T-cell (primary cell): ENCODE results near the gene NOC2L. TPM values are rescaled to one million over a fixed set of nuclear protein-coding genes. Genes with fewer than 3 reads are reported as not detected.
A peak's percentile ranks its signal among the peaks of the same experiment; 100 is the strongest.

Experiments used
- ATAC-seq, 4 experiments: fragments of 200-7000 bp in 3 of 4; fragments of 150-1000 bp in 1 of 4; cut with Tn5 transposase; replicated peaks in 1 of 4; 1 replicate in 3 of 4; 2 replicates in 1 of 4; pipeline ENCODE4 v1.10.0; 2021; ENCODE audit warnings: moderate library complexity in 3 of 4, mild to moderate bottlenecking in 2 of 4, moderate number of reproducible peaks in 1 of 4
- CTCF ChIA-PET, 2 donors: fragments of 300-600 bp; sonication (Branson Sonifier 250); formaldehyde crosslinking; loops; one replicate each; lab custom pipeline; 2022; ENCODE audit warnings: antibody characterized with exemption in 2 of 2; lab: Charles Lee
- POLR2A ChIA-PET, 2 donors: fragments of 300-600 bp; sonication (Branson Sonifier 250); formaldehyde crosslinking; loops; one replicate each; lab custom pipeline; 2022; ENCODE audit warnings: antibody characterized with exemption in 2 of 2; lab: Charles Lee
- DNase-seq, 35 experiments: peaks; one replicate each; pipeline versions ENCODE4 v3.0.0 to v3.0.0-alpha.2; 2013 to 2023
- H3K27ac ChIP-seq: one replicate; pipeline ENCODE4 v1.5.1; 2013; ENCODE audit warnings: low read length
- H3K27me3 ChIP-seq, 2 experiments: replicated peaks in 1 of 2; 1 replicate in 1 of 2; 2 replicates in 1 of 2; pipeline versions ENCODE4 v1.6.1 to v1.7.0; 2013; ENCODE audit warnings: low read length in 1 of 2, mixed read lengths in 1 of 2; ENCODE audit not compliant: control insufficient read depth in 2 of 2, insufficient read depth in 2 of 2; ENCODE audit errors: extremely low read depth in 1 of 2
- H3K36me3 ChIP-seq, 2 donors: 1 replicate in 1 of 2; 2 replicates in 1 of 2; pipeline versions ENCODE4 v1.6.1 to v1.7.0; 2013; ENCODE audit warnings: low read length in 1 of 2; ENCODE audit not compliant: control insufficient read depth in 2 of 2, insufficient read depth in 1 of 2; ENCODE audit errors: extremely low read depth in 1 of 2
- H3K4me1 ChIP-seq, 2 experiments: 1 replicate in 1 of 2; 2 replicates in 1 of 2; pipeline versions ENCODE4 v1.6.1 to v1.7.0; 2013; ENCODE audit warnings: low read length in 2 of 2, mixed read lengths in 1 of 2; ENCODE audit not compliant: insufficient read depth in 2 of 2, control insufficient read depth in 1 of 2; ENCODE audit errors: extremely low read depth in 1 of 2
- H3K4me3 ChIP-seq, 2 donors: 1 replicate in 1 of 2; 2 replicates in 1 of 2; pipeline versions ENCODE4 v1.5.1 to v1.7.0; 2013; ENCODE audit warnings: mild to moderate bottlenecking in 2 of 2, low read length in 1 of 2, moderate library complexity in 1 of 2; ENCODE audit not compliant: control insufficient read depth in 1 of 2; ENCODE audit errors: extremely low read depth in 1 of 2
- H3K9me3 ChIP-seq: 2 replicates; pipeline ENCODE4 v1.7.0; 2013
- H3K27ac Mint-ChIP-seq, 2 donors: one replicate each; pipeline ENCODE4 v1.8.0; 2020 to 2021; ENCODE audit warnings: mild to moderate bottlenecking in 2 of 2, mixed read lengths in 2 of 2
- H3K27me3 Mint-ChIP-seq, 2 donors: one replicate each; pipeline ENCODE4 v1.8.0; 2021 to 2022; ENCODE audit warnings: mixed read lengths in 2 of 2
- H3K36me3 Mint-ChIP-seq: one replicate; pipeline ENCODE4 v1.8.0; 2021; ENCODE audit warnings: mixed read lengths
- H3K4me1 Mint-ChIP-seq, 3 donors: one replicate each; pipeline ENCODE4 v1.8.0; 2020 to 2022; ENCODE audit warnings: mixed read lengths in 3 of 3, mild to moderate bottlenecking in 1 of 3
- H3K4me3 Mint-ChIP-seq, 3 donors: one replicate each; pipeline ENCODE4 v1.8.0; 2020 to 2022; ENCODE audit warnings: mild to moderate bottlenecking in 3 of 3, mixed read lengths in 3 of 3, moderate library complexity in 3 of 3
- H3K9me3 Mint-ChIP-seq, 3 donors: one replicate each; pipeline ENCODE4 v1.8.0; 2020 to 2022; ENCODE audit warnings: mixed read lengths in 3 of 3
- WGBS: methylation state at CpG from one replicate; pipeline ENCODE4 v1.1.5; 2013; ENCODE audit warnings: missing lambda C conversion rate; ENCODE audit not compliant: insufficient coverage; 5-methylcytosine and 5-hydroxymethylcytosine counted together
- total RNA-seq, 35 experiments: library from RNA in 6 of 35; stranded (reverse) in 6 of 35; fragments of 120-200 nt in 1 of 35; gene quantifications; one replicate each; pipeline versions ENCODE4 v1.2.1 to v1.2.4 and lab custom pipeline; 2013 to 2026

The NOC2L gene
- total RNA-seq, 5 donors from 2014 or later (not counting 1 experiment from before 2014, with no cell fraction given) = 58.7 to 92.2 (median 83.4) TPM

DNA sequence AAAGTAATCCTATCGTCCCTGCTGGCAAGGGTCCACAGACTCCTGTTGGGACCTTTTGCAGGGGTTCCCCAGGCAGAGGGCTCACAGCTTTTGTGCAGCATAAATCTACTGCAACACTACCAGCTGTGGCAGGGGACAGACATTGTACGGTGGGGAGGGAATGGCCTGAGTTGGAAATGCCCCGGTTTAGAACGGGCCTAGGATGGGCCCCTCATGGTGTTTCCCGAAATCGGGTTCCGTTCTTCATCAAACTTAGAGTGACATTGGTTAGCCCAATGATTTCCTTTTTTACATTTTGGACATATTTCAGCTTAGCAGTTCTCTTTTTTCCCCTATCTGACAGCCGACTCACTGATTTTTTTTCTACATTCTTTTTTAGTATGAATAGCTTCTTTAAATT, 61.8 kb downstream of the NOC2L start:
- peak in 1 of 35 experiments; percentile 4 for DNase-seq

More for the DNA sequence above, 61.8 kb downstream of the NOC2L start:
- Mint-ChIP-seq H3K4me1 (peaks cover 9 to 12% (median 12%) of the 10 kb centered on the region in 3 donors), H3K9me3 (peaks cover 4 to 16% (median 4%) of the 10 kb centered on the region in 3 donors), H3K4me3 (no peak overlapping the region), H3K27me3 (peaks cover 30 to 44% of the 10 kb centered on the region in 2 donors), H3K36me3 (no peaks in the 10 kb centered on the region), H3K27ac (no peak overlapping the region)
- Histone ChIP-seq H3K36me3 (no peaks in the 10 kb centered on the region), H3K4me3 (no peak overlapping the region), H3K9me3 (no peaks in the 10 kb centered on the region), H3K27ac (no peak overlapping the region), H3K27me3 (peaks cover 0 to 45% of the 10 kb centered on the region in 2 experiments), H3K4me1 (peaks cover 0 to 7% of the 10 kb centered on the region in 2 experiments)
- ChIA-PET POLR2A (no interaction called here), CTCF (interaction anchor here in 1 of 2 donors (0.7 kb wide), 1 partner anchor 79 kb away, joined by 4 read pairs; no protein-coding TSS in a partner anchor)
- no peak for ATAC-seq
- 40% methylated on average over 1 of the region's 8 CpGs for WGBS

Other genes starting within 250 kb of the NOC2L start
- gene SAMD11, start 35.3 kb downstream of the NOC2L start, total RNA-seq = under 1 TPM in 3 of 5 donors, not detected in 2; 0.32 to 0.70 (median 0.53) TPM
- 10 to 100 TPM; 17.5 to 45.3 (median 37.1) TPM for gene KLHL17, start 1.3 kb upstream of the NOC2L start, total RNA-seq
- gene PLEKHN1, start 7.2 kb upstream of the NOC2L start, total RNA-seq = 1 to 10 TPM in 4 of 5 donors, under 1 TPM in 1; 0.30 to 9.9 (median 7.3) TPM
- not detected for gene PERM1, start 22.8 kb upstream of the NOC2L start, total RNA-seq
- gene HES4, start 40.8 kb upstream of the NOC2L start, total RNA-seq = 10 to 100 TPM in 1 of 5 donors, 1 to 10 TPM in 4; 1.5 to 11.9 (median 2.6) TPM
- 10 to 100 TPM; 29.1 to 69.8 (median 48.5) TPM for gene ISG15, start 54.2 kb upstream of the NOC2L start, total RNA-seq
- 10 to 100 TPM in 2 of 5 donors, 1 to 10 TPM in 3; 6.0 to 16.3 (median 9.9) TPM for gene AGRN, start 60.9 kb upstream of the NOC2L start, total RNA-seq
- not detected for gene RNF223, start 115.0 kb upstream of the NOC2L start, total RNA-seq
- 10 to 100 TPM; 20.4 to 37.7 (median 22.5) TPM for gene C1orf159, start 156.8 kb upstream of the NOC2L start, total RNA-seq
- gene TTLL10, start 214.6 kb upstream of the NOC2L start, total RNA-seq = 1 to 10 TPM in 1 of 5 donors, under 1 TPM in 3, not detected in 1; 0.26 to 1.0 (median 0.47) TPM
- gene TNFRSF18, start 247.3 kb upstream of the NOC2L start, total RNA-seq = 10 to 100 TPM in 4 of 5 donors, 1 to 10 TPM in 1; 6.4 to 20.5 (median 13.3) TPM